Karpas-422 (cell line): ENCODE results near the gene CD164L2. TPM values are rescaled to one million over a fixed set of nuclear protein-coding genes. Genes with fewer than 3 reads are reported as not detected.

Experiments
- DNase-seq: peaks from one replicate; pipeline ENCODE4 v3.0.0-alpha.2; 2015
- H2AFZ ChIP-seq: fragments of 200-600 bp; sonication (generic); 2 replicates; pipeline ENCODE4 v1.6.1; 2014; ENCODE audit warnings: antibody characterized with exemption, low read length, mixed read lengths
- H3K27ac ChIP-seq: fragments of 200-600 bp; sonication (generic); 2 replicates; pipeline ENCODE4 v1.5.1; 2014; ENCODE audit warnings: mild to moderate bottlenecking, low read length, moderate library complexity
- H3K27me3 ChIP-seq: fragments of 200-600 bp; sonication (generic); 2 replicates; pipeline ENCODE4 v1.6.1; 2014; ENCODE audit warnings: low read length, mixed read lengths
- H3K36me3 ChIP-seq: fragments of 200-600 bp; sonication (generic); 2 replicates; pipeline ENCODE4 v1.6.1; 2014; ENCODE audit warnings: low read length, mixed read lengths; ENCODE audit not compliant: insufficient read depth
- H3K4me1 ChIP-seq: fragments of 200-600 bp; sonication (generic); 2 replicates; pipeline ENCODE4 v1.6.1; 2014; ENCODE audit warnings: mild to moderate bottlenecking, low read length, mixed read lengths
- H3K4me2 ChIP-seq: fragments of 200-600 bp; sonication (generic); 2 replicates; pipeline ENCODE4 v1.6.1; 2014; ENCODE audit warnings: low read length, low read depth, mild to moderate bottlenecking; ENCODE audit not compliant: poor library complexity, severe bottlenecking
- H3K4me3 ChIP-seq: fragments of 200-600 bp; sonication (generic); 2 replicates; pipeline ENCODE4 v1.5.1; 2014; ENCODE audit warnings: mild to moderate bottlenecking, antibody characterized with exemption, low read length, mixed read lengths
- H3K79me2 ChIP-seq: fragments of 200-600 bp; sonication (generic); 2 replicates; pipeline ENCODE4 v1.6.1; 2014; ENCODE audit warnings: mild to moderate bottlenecking, low read length, mixed read lengths
- H3K9ac ChIP-seq: fragments of 200-600 bp; sonication (generic); 2 replicates; pipeline ENCODE4 v1.6.0; 2014; ENCODE audit warnings: low read length
- H3K9me2 ChIP-seq: fragments of 200-600 bp; sonication (generic), shearing (Covaris generic); replicated peaks from 2 replicates; pipeline ENCODE4 v1.6.0; 2014; ENCODE audit warnings: mild to moderate bottlenecking, low read length, moderate library complexity; ENCODE audit not compliant: insufficient read depth
- H3K9me3 ChIP-seq: fragments of 300-700, 200-600 bp; sonication (generic); 2 replicates; pipeline ENCODE4 v1.6.1; 2014; ENCODE audit warnings: low read length, mixed read lengths
- H4K20me1 ChIP-seq: fragments of 200-600 bp; sonication (generic); 2 replicates; pipeline ENCODE4 v1.6.1; 2014; ENCODE audit warnings: mild to moderate bottlenecking, antibody characterized with exemption, low read length, low read depth; ENCODE audit not compliant: insufficient read depth
- total RNA-seq: library from RNA; depleted of rRNA; stranded (reverse); fragments of >200 nt; shearing (Covaris generic); gene quantifications from 2 replicates; pipeline ENCODE4 v1.2.3, GENCODE V29; 2014; ENCODE audit warnings: low replicate concordance

Gene CD164L2
- total RNA-seq, 1 experiment from 2014 or later: 0.22 TPM

GRCh38 chr1:27355683-27356082, 27.4 kb downstream of the CD164L2 start:
- H3K4me2 ChIP-seq: no peak overlapping the region
- H3K27ac ChIP-seq: no peak overlapping the region
- H3K4me1 ChIP-seq: peaks cover 13% of the 10 kb centered on the region
- H3K4me3 ChIP-seq: no peak overlapping the region
- H3K9me2 ChIP-seq: no peaks in the 10 kb centered on the region
- no peaks in the 10 kb centered on the region for H3K79me2 ChIP-seq
- H4K20me1 ChIP-seq: no peaks in the 10 kb centered on the region
- no peak overlapping the region for H2AFZ ChIP-seq
- H3K36me3 ChIP-seq: no peaks in the 10 kb centered on the region
- no peaks in the 10 kb centered on the region for H3K27me3 ChIP-seq
- no peak overlapping the region for H3K9ac ChIP-seq
- DNase-seq: no peak
- H3K9me3 ChIP-seq: no peaks in the 10 kb centered on the region

- Histone ChIP-seq H3K4me2 (no peak overlapping the region), H3K9ac (no peak overlapping the region), H3K9me2 (no peaks in the 10 kb centered on the region), H3K79me2 (no peaks in the 10 kb centered on the region), H3K9me3 (no peaks in the 10 kb centered on the region), H3K27me3 (no peaks in the 10 kb centered on the region), H3K27ac (no peak overlapping the region), H4K20me1 (no peaks in the 10 kb centered on the region), H3K36me3 (no peaks in the 10 kb centered on the region), H3K4me1 (peaks cover 23% of the 10 kb centered on the region), H2AFZ (no peak overlapping the region), H3K4me3 (no peak overlapping the region)
- no peak for DNase-seq
These were observed 29.5 kb downstream of the CD164L2 start for GRCh38 chr1:27353629-27354028.

- H3K9ac ChIP-seq: no peak overlapping the region
These were observed 30.0 kb downstream of the CD164L2 start for GRCh38 chr1:27353166-27353565.

GRCh38 chr1:27351541-27352107, 31.5 kb downstream of the CD164L2 start:
- no peak for DNase-seq
- Histone ChIP-seq H3K9ac (no peak overlapping the region), H3K79me2 (no peaks in the 10 kb centered on the region), H3K36me3 (no peaks in the 10 kb centered on the region), H4K20me1 (no peaks in the 10 kb centered on the region), H3K9me3 (no peaks in the 10 kb centered on the region), H3K4me3 (no peak overlapping the region), H3K4me1 (peaks cover 15% of the 10 kb centered on the region), H2AFZ (no peak overlapping the region), H3K9me2 (no peaks in the 10 kb centered on the region), H3K27ac (no peak overlapping the region), H3K4me2 (no peak overlapping the region), H3K27me3 (no peaks in the 10 kb centered on the region)

More at GRCh38 chr1:27353166-27353565, 30.0 kb downstream of the CD164L2 start:
- Histone ChIP-seq H3K4me1 (peaks cover 23% of the 10 kb centered on the region), H4K20me1 (no peaks in the 10 kb centered on the region), H2AFZ (no peak overlapping the region), H3K4me2 (no peak overlapping the region), H3K27ac (no peak overlapping the region), H3K36me3 (no peaks in the 10 kb centered on the region), H3K9me2 (no peaks in the 10 kb centered on the region), H3K9me3 (no peaks in the 10 kb centered on the region), H3K27me3 (no peaks in the 10 kb centered on the region), H3K4me3 (no peak overlapping the region), H3K79me2 (no peaks in the 10 kb centered on the region)
- DNase-seq: no peak

- no peak for DNase-seq
- Histone ChIP-seq H3K4me1 (peaks cover 10% of the 10 kb centered on the region), H3K27me3 (no peaks in the 10 kb centered on the region), H3K9ac (no peak overlapping the region), H3K9me3 (no peaks in the 10 kb centered on the region), H3K36me3 (no peaks in the 10 kb centered on the region), H3K9me2 (no peaks in the 10 kb centered on the region), H3K27ac (no peak overlapping the region), H2AFZ (no peak overlapping the region), H3K4me3 (no peak overlapping the region), H3K4me2 (no peak overlapping the region), H3K79me2 (no peaks in the 10 kb centered on the region), H4K20me1 (no peaks in the 10 kb centered on the region)
These were observed 32.2 kb downstream of the CD164L2 start for GRCh38 chr1:27350663-27351540.

- Histone ChIP-seq H3K4me2 (peak overlapping the region; percentile 92), H2AFZ (peak overlapping the region; percentile 65; the same call in 1 of the 2 replicates), H3K36me3 (no peaks in the 10 kb centered on the region), H3K27me3 (no peaks in the 10 kb centered on the region), H3K9me3 (no peaks in the 10 kb centered on the region), H3K27ac (no peak overlapping the region), H4K20me1 (no peaks in the 10 kb centered on the region), H3K79me2 (no peaks in the 10 kb centered on the region), H3K4me1 (peaks cover 10% of the 10 kb centered on the region), H3K9ac (no peak overlapping the region), H3K4me3 (no peak overlapping the region), H3K9me2 (no peaks in the 10 kb centered on the region)
- no peak for DNase-seq
These were observed 33.1 kb downstream of the CD164L2 start for GRCh38 chr1:27349784-27350662.

- H2AFZ ChIP-seq: peak overlapping the region; percentile 65
- H3K4me1 ChIP-seq: peaks cover 10% of the 10 kb centered on the region
- no peaks in the 10 kb centered on the region for H4K20me1 ChIP-seq
- no peak overlapping the region for H3K27ac ChIP-seq
- H3K4me3 ChIP-seq: peak overlapping the region; percentile 63
- no peaks in the 10 kb centered on the region for H3K36me3 ChIP-seq
- no peaks in the 10 kb centered on the region for H3K27me3 ChIP-seq
- H3K9ac ChIP-seq: peak overlapping the region; percentile 71
- peak overlapping the region; percentile 92 for H3K4me2 ChIP-seq
- H3K79me2 ChIP-seq: no peaks in the 10 kb centered on the region
- no peaks in the 10 kb centered on the region for H3K9me2 ChIP-seq
- peak; percentile 79 for DNase-seq
- H3K9me3 ChIP-seq: no peaks in the 10 kb centered on the region
These were observed 34.0 kb downstream of the CD164L2 start for GRCh38 chr1:27348861-27349783.
